Prostate gland (tissue), 2 donors: ENCODE measurements around the gene LDAH.

Source experiments
- POLR2A ChIP-seq: fragments of 450-650 bp; IDR thresholded peaks from one replicate; pipeline ENCODE4 v1.6.1; 2016; ENCODE audit warnings: antibody characterized with exemption, mild to moderate bottlenecking
- TF ChIP-seq, protein P1 (sequence below), 4 experiments: fragments of 200-600 bp in 2 of 4; fragments of 450-650 bp in 2 of 4; sonication (generic) in 2 of 4; IDR thresholded peaks; 1 replicate in 3 of 4; 2 replicates in 1 of 4; pipeline ENCODE4 v1.5.1; 2016 to 2019; ENCODE audit warnings: antibody characterized with exemption in 4 of 4, mild to moderate bottlenecking in 2 of 4, moderate library complexity in 2 of 4

DNA sequence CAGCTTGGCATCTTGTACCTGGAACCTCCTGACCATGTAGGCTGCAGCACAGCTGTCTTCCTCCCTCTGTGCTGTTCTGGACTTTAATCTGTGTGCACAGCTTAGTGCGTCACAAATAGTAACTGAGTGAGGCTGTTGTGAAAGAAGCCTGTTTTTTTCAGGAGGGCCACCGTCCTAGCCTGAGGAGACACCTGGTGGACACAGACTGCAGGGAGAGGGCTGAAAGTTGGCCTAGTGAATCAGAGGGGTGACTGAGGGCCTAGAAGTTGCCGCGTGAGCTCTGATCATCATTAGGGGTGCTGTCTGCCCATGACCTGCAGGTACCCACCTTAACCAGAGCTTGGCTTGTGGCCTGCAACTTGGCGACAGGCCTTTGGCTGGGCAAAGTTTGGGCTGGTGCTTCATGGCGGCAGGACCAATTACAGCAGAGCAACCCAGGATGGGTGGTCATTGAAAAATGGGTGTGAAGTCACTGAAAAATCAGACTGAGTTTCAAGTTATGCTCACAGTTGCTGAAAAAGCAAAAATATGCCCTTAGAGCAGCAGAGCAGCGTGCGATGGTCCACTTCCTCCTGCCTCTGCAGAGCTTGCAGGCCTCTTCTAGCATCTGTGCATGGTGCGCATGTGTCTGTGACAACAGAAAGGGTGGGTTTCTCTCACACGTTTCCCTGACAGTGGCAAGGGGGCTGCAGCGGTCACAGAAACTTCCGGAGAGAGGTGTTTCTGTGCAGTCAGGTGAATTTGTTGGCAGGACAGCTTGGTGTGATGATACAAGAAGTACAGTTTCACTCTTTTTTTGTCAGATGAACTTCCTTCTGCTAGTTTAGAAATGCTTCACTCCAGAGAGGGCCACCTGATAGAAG is 146.3 kb downstream of the LDAH start:
- TF ChIP-seq, protein P1, sequence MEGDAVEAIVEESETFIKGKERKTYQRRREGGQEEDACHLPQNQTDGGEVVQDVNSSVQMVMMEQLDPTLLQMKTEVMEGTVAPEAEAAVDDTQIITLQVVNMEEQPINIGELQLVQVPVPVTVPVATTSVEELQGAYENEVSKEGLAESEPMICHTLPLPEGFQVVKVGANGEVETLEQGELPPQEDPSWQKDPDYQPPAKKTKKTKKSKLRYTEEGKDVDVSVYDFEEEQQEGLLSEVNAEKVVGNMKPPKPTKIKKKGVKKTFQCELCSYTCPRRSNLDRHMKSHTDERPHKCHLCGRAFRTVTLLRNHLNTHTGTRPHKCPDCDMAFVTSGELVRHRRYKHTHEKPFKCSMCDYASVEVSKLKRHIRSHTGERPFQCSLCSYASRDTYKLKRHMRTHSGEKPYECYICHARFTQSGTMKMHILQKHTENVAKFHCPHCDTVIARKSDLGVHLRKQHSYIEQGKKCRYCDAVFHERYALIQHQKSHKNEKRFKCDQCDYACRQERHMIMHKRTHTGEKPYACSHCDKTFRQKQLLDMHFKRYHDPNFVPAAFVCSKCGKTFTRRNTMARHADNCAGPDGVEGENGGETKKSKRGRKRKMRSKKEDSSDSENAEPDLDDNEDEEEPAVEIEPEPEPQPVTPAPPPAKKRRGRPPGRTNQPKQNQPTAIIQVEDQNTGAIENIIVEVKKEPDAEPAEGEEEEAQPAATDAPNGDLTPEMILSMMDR (IDR thresholded peaks at IDR 0.05), result peak in 2 of 4 experiments; percentile 8 to 23
- TF ChIP-seq POLR2A, result no peak
